Measurements from ENCODE around the gene APEX1.

DNA sequence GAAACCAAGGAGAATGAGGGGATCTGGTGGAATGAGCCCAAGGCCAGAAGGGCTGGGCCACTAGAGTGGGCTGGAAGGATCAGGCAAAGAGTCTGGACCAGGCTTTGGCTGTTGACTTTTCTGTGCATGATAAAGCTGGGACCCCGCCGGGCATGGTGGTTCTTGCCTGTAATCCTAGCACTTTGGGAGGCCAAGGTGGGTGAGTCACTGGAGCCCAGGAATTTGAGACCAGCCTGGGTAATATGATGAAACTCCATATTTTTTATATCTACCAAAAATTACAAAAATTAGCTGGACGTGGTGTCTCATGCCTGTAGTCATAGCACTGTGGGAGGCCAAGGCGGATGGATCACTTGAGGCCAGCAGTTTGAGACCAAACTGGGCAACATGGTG, 18.7 kb upstream of the APEX1 start:
- TF ChIP-seq GATA2 (IDR thresholded peaks at IDR 0.05; ENCODE audit: low read depth, low read length), result no peak
- no peak for TF ChIP-seq GATA3 (IDR thresholded peaks at IDR 0.05; ENCODE audit: low read depth, low read length)

Measured in SH-SY5Y (cell line).